ENCODE results near the gene C3orf20.

GRCh38 chr3:14774431-14774830, 99.5 kb downstream of the C3orf20 start:
- TF ChIP-seq, protein P1, sequence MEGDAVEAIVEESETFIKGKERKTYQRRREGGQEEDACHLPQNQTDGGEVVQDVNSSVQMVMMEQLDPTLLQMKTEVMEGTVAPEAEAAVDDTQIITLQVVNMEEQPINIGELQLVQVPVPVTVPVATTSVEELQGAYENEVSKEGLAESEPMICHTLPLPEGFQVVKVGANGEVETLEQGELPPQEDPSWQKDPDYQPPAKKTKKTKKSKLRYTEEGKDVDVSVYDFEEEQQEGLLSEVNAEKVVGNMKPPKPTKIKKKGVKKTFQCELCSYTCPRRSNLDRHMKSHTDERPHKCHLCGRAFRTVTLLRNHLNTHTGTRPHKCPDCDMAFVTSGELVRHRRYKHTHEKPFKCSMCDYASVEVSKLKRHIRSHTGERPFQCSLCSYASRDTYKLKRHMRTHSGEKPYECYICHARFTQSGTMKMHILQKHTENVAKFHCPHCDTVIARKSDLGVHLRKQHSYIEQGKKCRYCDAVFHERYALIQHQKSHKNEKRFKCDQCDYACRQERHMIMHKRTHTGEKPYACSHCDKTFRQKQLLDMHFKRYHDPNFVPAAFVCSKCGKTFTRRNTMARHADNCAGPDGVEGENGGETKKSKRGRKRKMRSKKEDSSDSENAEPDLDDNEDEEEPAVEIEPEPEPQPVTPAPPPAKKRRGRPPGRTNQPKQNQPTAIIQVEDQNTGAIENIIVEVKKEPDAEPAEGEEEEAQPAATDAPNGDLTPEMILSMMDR (IDR thresholded peaks at IDR 0.05): no peak
- TF ChIP-seq POLR2AphosphoS5 (IDR thresholded peaks at IDR 0.05): no peak

All from sigmoid colon (tissue), 4 donors.